ENCODE measurements around the gene ACO2. TPM values are rescaled to one million over a fixed set of nuclear protein-coding genes. Genes with fewer than 3 reads are reported as not detected.

Gene ACO2
- total RNA-seq, 2 experiments from 2014 or later, result 61.5 to 107 TPM

- Histone ChIP-seq H3K4me3 (ENCODE audit: low read depth, low read length, poor library complexity, severe bottlenecking) (no peak overlapping the region), H3K9me3 (ENCODE audit: low read length) (no peaks in the 10 kb centered on the region), H4K20me1 (ENCODE audit: insufficient read depth, low read length) (no peaks in the 10 kb centered on the region), H3K36me3 (ENCODE audit: insufficient read depth, low read length) (peaks cover 91% of the 10 kb centered on the region), H3K9me2 (ENCODE audit: insufficient read depth, low read length) (no peaks in the 10 kb centered on the region), H3K79me2 (ENCODE audit: insufficient read depth, low read depth, low read length) (no peaks in the 10 kb centered on the region), H3K4me1 (ENCODE audit: insufficient read depth, low read length, poor library complexity, severe bottlenecking) (no peaks in the 10 kb centered on the region), H3K4me2 (ENCODE audit: low read length) (no peak overlapping the region), H3K27ac (ENCODE audit: low read depth, low read length, poor library complexity, severe bottlenecking) (no peak overlapping the region), H2AFZ (ENCODE audit: low read length) (no peak overlapping the region)
- no peak for DNase-seq (ENCODE audit: low spot score)
- intact Hi-C loops (cut with micrococcal nuclease; ENCODE audit: unreplicated experiment), result loop anchor here (1.0 kb wide), 1 partner anchor 122 kb away; no protein-coding TSS in a partner anchor
- ChIA-PET POLR2A (interaction anchor here (1.2 kb wide), 1 partner anchor 57 kb away, joined by 3 read pairs; the partner anchor contains the start of genes ACO2 and PHF5A), CTCF (ENCODE audit: unreplicated experiment) (no interaction called here)
- no TSS peak for BruUV-seq (replicated peaks)
- TF ChIP-seq CTCF (conservative IDR thresholded peaks at IDR 0.05; ENCODE audit: low read length) (no peak), EZH2phosphoT487 (IDR thresholded peaks at IDR 0.05; ENCODE audit: borderline replicate concordance, low read depth, low read length) (no peak)
Measured at GRCh38 chr22:41525450-41526225, 56.7 kb downstream of the ACO2 start.

- Histone ChIP-seq H3K4me1 (ENCODE audit: insufficient read depth, low read length, poor library complexity, severe bottlenecking) (no peaks in the 10 kb centered on the region), H3K9me3 (ENCODE audit: low read length) (no peaks in the 10 kb centered on the region), H3K4me2 (ENCODE audit: low read length) (no peak overlapping the region), H2AFZ (ENCODE audit: low read length) (no peak overlapping the region), H3K9me2 (ENCODE audit: insufficient read depth, low read length) (no peaks in the 10 kb centered on the region), H3K79me2 (ENCODE audit: insufficient read depth, low read depth, low read length) (no peaks in the 10 kb centered on the region), H3K4me3 (ENCODE audit: low read depth, low read length, poor library complexity, severe bottlenecking) (no peak overlapping the region), H3K27ac (ENCODE audit: low read depth, low read length, poor library complexity, severe bottlenecking) (no peak overlapping the region), H4K20me1 (ENCODE audit: insufficient read depth, low read length) (no peaks in the 10 kb centered on the region), H3K36me3 (ENCODE audit: insufficient read depth, low read length) (peaks cover 93% of the 10 kb centered on the region)
- CTCF ChIA-PET (ENCODE audit: unreplicated experiment), result interaction anchor here (0.8 to 2.1 kb wide), 2 partner anchors 122 to 145 kb away, joined by 4 to 7 read pairs; partner anchors contain the start of gene TEF
- TF ChIP-seq EZH2phosphoT487 (IDR thresholded peaks at IDR 0.05; ENCODE audit: borderline replicate concordance, low read depth, low read length) (no peak), CTCF (conservative IDR thresholded peaks at IDR 0.05; ENCODE audit: low read length) (no peak)
- no TSS peak for BruUV-seq (replicated peaks)
- no peak for DNase-seq (ENCODE audit: low spot score)
- intact Hi-C loops (cut with micrococcal nuclease; ENCODE audit: unreplicated experiment), result loop anchor here (1.0 kb wide), 1 partner anchor 123 kb away; no protein-coding TSS in a partner anchor
- POLR2A ChIA-PET, result no interaction called here
Measured at GRCh38 chr22:41526226-41526829, 57.4 kb downstream of the ACO2 start.

All from OCI-LY7 (cell line).